Gastrocnemius medialis (tissue), 4 donors: ENCODE measurements around the gene SPTBN4. TPM values are rescaled to one million over a fixed set of nuclear protein-coding genes. Genes with fewer than 3 reads are reported as not detected.
A peak's percentile ranks its signal among the peaks of the same experiment; 100 is the strongest.

Source experiments
- ATAC-seq, 2 donors: fragments of 150-250 bp; one replicate each; pipeline ENCODE4 v1.9.1; 2016
- DNase-seq, 2 donors: peaks; one replicate each; pipeline ENCODE4 v3.0.0-alpha.2; 2019
- H3K27ac ChIP-seq, 4 donors: fragments of 200-600 bp; sonication (generic); 1 replicate in 1 of 4; 2 replicates in 3 of 4; pipeline ENCODE4 v1.5.1; 2016 to 2018; ENCODE audit warnings: mild to moderate bottlenecking in 2 of 4, moderate library complexity in 1 of 4
- H3K27me3 ChIP-seq, 3 donors: fragments of 200-600 bp; sonication (generic) in 2 of 3; 1 replicate in 1 of 3; 2 replicates in 2 of 3; pipeline versions ENCODE4 v1.5.1 to v1.6.0; 2016 to 2019; ENCODE audit warnings: mild to moderate bottlenecking in 1 of 3, moderate library complexity in 1 of 3
- H3K36me3 ChIP-seq, 2 donors: fragments of 200-600 bp; sonication (generic) in 1 of 2; one replicate each; pipeline ENCODE4 v1.5.1; 2017 to 2018
- H3K4me1 ChIP-seq, 2 donors: fragments of 200-600 bp; sonication (generic) in 1 of 2; one replicate each; pipeline ENCODE4 v1.5.1; 2016 to 2017; ENCODE audit warnings: mild to moderate bottlenecking in 2 of 2
- H3K4me3 ChIP-seq, 4 donors: fragments of 200-600 bp; sonication (generic) in 3 of 4; 1 replicate in 1 of 4; 2 replicates in 3 of 4; pipeline ENCODE4 v1.5.1; 2016 to 2019; ENCODE audit warnings: mild to moderate bottlenecking in 2 of 4
- H3K9me3 ChIP-seq, 3 donors: fragments of 200-600 bp; sonication (generic) in 2 of 3; 1 replicate in 1 of 3; 2 replicates in 2 of 3; pipeline ENCODE4 v1.5.1; 2016 to 2019
- POLR2A ChIP-seq, 2 donors: fragments of 450-650 bp; IDR thresholded peaks; one replicate each; pipeline ENCODE4 v1.6.1; 2017; ENCODE audit warnings: antibody characterized with exemption in 2 of 2, mild to moderate bottlenecking in 2 of 2, moderate library complexity in 2 of 2
- in situ Hi-C, 4 donors: fragments of 200-750 bp; cut with MboI; loops; one replicate each; pipeline versions ENCODE4 v1.15.0 to v1.8.0; 2017; ENCODE audit warnings: low sequenced_read_pairs in 4 of 4
- intact Hi-C: fragments of 100-400 bp; cut with DNase I; formaldehyde crosslinking; loops from one replicate; pipeline ENCODE4 v1.15.1; 2023; ENCODE audit warnings: low total_unique reads
- total RNA-seq, 4 donors: library from RNA; depleted of rRNA; stranded (reverse); fragments of >200 nt; gene quantifications; one replicate each; pipeline versions ENCODE4 v1.1.0 to v1.2.3, GENCODE V29; 2016
- TF ChIP-seq, protein P1 (sequence below), 5 experiments: fragments of 450-650 bp in 3 of 5; fragments of 200-600 bp in 2 of 5; sonication (generic) in 2 of 5; IDR thresholded peaks in 4 of 5; conservative IDR thresholded peaks in 1 of 5; 1 replicate in 4 of 5; 2 replicates in 1 of 5; pipeline ENCODE4 v1.5.1; 2016 to 2019; ENCODE audit warnings: antibody characterized with exemption in 5 of 5, mild to moderate bottlenecking in 3 of 5, moderate library complexity in 3 of 5

The SPTBN4 gene
- total RNA-seq, 4 donors from 2014 or later, result 0.86 to 5.9 (median 2.4) TPM

DNA sequence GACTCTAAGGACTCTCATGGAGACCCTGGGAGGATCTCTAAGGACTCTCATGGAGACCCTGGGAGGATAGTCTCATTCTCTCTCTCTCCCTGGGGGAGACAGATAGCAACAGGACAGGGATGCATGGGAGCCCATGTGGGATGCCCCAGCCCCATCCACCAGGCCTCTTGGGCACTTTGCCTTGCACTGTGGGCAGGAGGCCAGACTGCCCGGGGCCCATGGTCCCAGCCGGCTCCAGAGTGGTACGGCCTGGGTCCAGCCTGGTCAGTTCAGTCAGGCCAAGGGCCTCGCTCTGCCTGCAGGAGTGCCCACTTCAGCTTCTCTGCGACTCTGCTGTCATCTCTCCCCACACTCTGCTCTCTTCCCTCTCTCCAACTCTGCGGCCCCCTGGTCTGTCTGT, 61.3 kb downstream of the SPTBN4 start:
- in situ Hi-C loops (no loop called here), intact Hi-C loops (loop anchor here (2.0 kb wide), 1 partner anchor 107 kb away; no protein-coding TSS in a partner anchor)
- Histone ChIP-seq H3K36me3 (no peaks in the 10 kb centered on the region), H3K9me3 (no peaks in the 10 kb centered on the region), H3K4me3 (no peak overlapping the region), H3K27ac (no peak overlapping the region), H3K4me1 (peaks cover 0 to 4% of the 10 kb centered on the region in 2 donors), H3K27me3 (no peaks in the 10 kb centered on the region)
- no peak for ATAC-seq
- TF ChIP-seq, protein P1, sequence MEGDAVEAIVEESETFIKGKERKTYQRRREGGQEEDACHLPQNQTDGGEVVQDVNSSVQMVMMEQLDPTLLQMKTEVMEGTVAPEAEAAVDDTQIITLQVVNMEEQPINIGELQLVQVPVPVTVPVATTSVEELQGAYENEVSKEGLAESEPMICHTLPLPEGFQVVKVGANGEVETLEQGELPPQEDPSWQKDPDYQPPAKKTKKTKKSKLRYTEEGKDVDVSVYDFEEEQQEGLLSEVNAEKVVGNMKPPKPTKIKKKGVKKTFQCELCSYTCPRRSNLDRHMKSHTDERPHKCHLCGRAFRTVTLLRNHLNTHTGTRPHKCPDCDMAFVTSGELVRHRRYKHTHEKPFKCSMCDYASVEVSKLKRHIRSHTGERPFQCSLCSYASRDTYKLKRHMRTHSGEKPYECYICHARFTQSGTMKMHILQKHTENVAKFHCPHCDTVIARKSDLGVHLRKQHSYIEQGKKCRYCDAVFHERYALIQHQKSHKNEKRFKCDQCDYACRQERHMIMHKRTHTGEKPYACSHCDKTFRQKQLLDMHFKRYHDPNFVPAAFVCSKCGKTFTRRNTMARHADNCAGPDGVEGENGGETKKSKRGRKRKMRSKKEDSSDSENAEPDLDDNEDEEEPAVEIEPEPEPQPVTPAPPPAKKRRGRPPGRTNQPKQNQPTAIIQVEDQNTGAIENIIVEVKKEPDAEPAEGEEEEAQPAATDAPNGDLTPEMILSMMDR (IDR thresholded peaks at IDR 0.05 in 4 of 5, conservative IDR thresholded peaks at IDR 0.05 in 1 of 5), result no peak
- no peak for TF ChIP-seq POLR2A (IDR thresholded peaks at IDR 0.05)
- DNase-seq, result no peak

DNA sequence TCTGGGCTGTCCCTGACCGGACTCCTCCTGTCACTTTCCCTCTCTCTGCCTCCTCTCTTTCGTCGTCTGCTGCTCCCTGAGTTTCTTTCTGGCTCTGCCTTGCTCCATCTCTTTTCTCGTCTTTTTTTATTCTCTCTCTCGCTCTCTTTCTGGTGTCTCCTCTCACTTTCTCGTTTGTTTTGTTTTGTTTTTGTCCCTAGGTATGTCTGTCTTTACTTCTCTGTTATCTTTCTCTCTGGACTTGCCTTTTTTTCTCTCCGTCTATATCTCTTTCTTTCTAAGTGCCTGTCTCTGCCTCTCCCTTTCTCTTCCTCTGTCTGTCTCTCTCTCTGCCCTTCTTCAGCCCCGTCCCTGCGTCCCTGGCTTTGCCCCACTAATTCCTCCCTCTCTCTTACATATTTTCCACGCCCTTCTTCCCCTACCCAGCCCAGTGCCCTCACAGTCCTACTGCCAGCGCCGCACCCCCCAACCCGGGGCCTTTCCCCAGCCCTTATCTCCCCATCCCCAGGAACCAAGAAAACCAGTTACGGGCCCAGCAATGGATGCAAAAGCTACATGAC, 61.8 kb downstream of the SPTBN4 start:
- no peak for ATAC-seq
- in situ Hi-C loops, result no loop called here
- TF ChIP-seq, protein P1 (IDR thresholded peaks at IDR 0.05 in 4 of 5, conservative IDR thresholded peaks at IDR 0.05 in 1 of 5), result no peak
- no peak for TF ChIP-seq POLR2A (IDR thresholded peaks at IDR 0.05)
- intact Hi-C loops, result loop anchor here (1.0 to 2.0 kb wide), 2 partner anchors 70 to 106 kb away; no protein-coding TSS in a partner anchor
- Histone ChIP-seq H3K4me3 (peak overlapping the region in 1 of 4 donors; percentile 69), H3K4me1 (peaks cover 0 to 4% of the 10 kb centered on the region in 2 donors), H3K27me3 (no peaks in the 10 kb centered on the region), H3K27ac (no peak overlapping the region), H3K9me3 (no peaks in the 10 kb centered on the region), H3K36me3 (no peaks in the 10 kb centered on the region)
- DNase-seq, result no peak

DNA sequence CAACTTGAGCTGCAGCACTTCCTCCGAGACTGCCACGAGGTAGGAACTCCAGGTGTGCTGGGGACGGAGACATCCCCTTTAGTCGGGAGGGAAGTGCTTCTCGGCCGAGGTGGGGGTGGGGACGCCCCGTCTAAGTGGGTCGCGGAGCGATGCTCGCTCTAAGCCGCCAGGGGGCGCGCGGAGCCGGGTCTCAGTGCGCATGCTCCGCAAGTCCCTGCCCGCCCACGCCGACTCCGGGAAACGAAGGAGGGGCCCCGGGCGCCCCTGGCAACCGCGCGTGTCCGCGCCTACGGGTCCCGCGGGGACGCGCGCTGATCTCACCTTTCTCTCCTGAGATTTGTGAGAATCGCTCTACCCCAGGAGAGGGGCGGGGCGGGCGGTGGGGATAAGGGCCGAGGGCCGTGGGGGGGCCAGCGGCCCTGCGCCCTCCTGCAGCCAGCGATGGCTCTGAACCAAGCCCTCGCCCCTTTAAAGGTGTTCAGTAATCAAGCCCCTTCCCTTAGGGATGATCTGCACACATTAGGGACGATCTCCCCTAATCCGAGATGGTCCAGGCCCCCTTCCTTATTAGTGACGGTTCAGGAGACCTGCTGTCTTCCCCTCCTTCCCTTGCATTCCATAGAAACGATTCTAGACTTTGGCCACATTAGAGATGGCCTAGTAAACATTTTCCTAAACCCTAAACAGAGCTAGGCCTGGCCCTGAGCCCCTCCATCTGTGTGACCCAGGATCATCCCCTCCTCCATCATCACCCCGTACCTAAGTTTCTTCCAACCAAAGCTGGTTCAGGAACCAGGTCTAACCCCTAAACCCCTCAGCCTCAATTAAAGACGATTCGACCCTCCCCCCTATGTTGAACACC, 62.5 kb downstream of the SPTBN4 start:
- peak overlapping the region; percentile 59 to 69 (median 60) for H3K4me3 ChIP-seq
- TF ChIP-seq, protein P1 (IDR thresholded peaks at IDR 0.05 in 4 of 5, conservative IDR thresholded peaks at IDR 0.05 in 1 of 5), result peak; percentile 93 to 98 (median 95)
- no peak for TF ChIP-seq POLR2A (IDR thresholded peaks at IDR 0.05)
- H3K9me3 ChIP-seq, result no peaks in the 10 kb centered on the region
- ATAC-seq, result peak; percentile 89 to 91
- H3K27me3 ChIP-seq, result no peaks in the 10 kb centered on the region
- DNase-seq, result peak; percentile 50 to 71
- H3K36me3 ChIP-seq, result no peaks in the 10 kb centered on the region
- in situ Hi-C loops, result no loop called here
- peak overlapping the region in 1 of 4 donors; percentile 27 for H3K27ac ChIP-seq
- H3K4me1 ChIP-seq, result peaks cover 0 to 4% of the 10 kb centered on the region in 2 donors
- intact Hi-C loops, result loop anchor here (1.0 to 2.0 kb wide), 2 partner anchors 69 to 105 kb away; no protein-coding TSS in a partner anchor

DNA sequence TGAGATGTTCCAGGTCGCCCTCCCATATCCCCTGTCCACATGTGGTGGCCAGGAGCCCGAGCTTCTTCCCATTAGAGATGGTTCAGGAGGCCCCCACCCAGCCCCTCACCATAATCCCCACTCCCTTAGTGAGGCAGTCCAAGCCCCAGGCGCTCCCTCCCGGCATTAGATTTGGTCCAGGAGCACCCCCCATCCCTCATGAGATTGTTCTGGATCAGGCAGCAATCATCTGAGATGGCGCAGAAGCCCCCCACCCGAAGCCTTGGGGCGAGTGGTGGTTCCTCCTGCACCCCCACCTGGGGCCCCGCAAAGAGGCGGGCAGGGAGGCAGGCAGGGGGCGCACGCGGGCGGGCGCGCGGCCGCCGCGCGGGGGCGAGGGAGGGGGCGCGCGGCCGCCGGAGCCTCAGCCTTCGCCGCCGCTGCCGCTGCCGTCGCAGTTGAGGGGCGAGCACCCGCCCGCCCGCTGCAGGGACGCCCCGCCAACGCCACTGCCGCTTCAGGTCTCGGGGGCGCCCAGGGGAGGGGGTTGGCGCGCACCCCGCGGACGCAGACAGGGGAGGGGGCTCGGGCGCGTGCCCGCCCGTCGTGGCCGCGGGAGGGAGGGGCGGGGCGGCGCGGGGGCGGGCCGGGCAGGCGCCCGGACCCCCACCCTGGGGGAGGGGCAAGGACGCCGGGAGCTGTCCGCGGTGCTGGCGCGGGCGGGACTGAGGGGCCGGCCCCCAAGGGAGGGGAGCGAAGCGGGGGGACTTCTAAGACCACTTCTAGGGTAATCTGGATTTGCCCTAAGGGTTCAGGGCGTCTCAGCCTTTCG, 63.5 kb downstream of the SPTBN4 start:
- DNase-seq, result no peak
- no peaks in the 10 kb centered on the region for H3K36me3 ChIP-seq
- TF ChIP-seq POLR2A (IDR thresholded peaks at IDR 0.05), result no peak
- TF ChIP-seq, protein P1 (IDR thresholded peaks at IDR 0.05 in 4 of 5, conservative IDR thresholded peaks at IDR 0.05 in 1 of 5), result peak in 2 of 5 experiments; percentile 10 to 12

More for the DNA sequence above, 63.5 kb downstream of the SPTBN4 start:
- in situ Hi-C loops (loop anchor here in 2 of 4 donors (10.0 kb wide), 1 partner anchor 65 kb away; no protein-coding TSS in a partner anchor), intact Hi-C loops (no loop called here)
- Histone ChIP-seq H3K27me3 (no peaks in the 10 kb centered on the region), H3K27ac (no peak overlapping the region), H3K4me1 (peaks cover 0 to 4% of the 10 kb centered on the region in 2 donors), H3K9me3 (no peaks in the 10 kb centered on the region), H3K4me3 (peak overlapping the region in 1 of 4 donors; percentile 59)
- ATAC-seq, result no peak
